ENCODE measurements around the gene SHB.

DNA sequence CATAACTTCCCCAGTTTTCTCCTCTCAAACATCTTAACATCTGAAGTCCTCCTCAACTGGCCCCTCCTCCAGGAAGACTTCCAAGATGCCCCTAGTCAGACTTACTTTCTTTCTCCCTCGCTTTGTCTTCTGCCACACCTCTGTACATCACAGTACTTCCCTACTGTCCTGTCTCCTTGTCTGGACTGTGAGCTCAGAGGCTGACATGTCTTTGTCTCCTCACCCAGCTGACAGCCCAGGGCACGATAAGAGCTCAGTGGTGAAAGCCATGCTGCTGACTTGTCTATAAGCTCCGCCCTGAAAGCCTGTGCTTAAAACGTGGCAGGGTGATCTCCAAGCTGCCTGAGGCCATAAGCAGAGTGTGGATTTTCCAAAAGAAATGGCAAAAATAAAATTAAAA is 132.1 kb downstream of the SHB start:
- TF ChIP-seq ELF4 (IDR thresholded peaks at IDR 0.05) (no peak), L3MBTL2 (conservative IDR thresholded peaks at IDR 0.05) (no peak), PKNOX1 (IDR thresholded peaks at IDR 0.05) (no peak), SP1 (IDR thresholded peaks at IDR 0.05) (no peak)
